Tibial nerve (tissue), 4 donors: ENCODE results near the gene MOCOS. TPM values are rescaled to one million over a fixed set of nuclear protein-coding genes. Genes with fewer than 3 reads are reported as not detected.

ENCODE experiments used
- DNase-seq, 2 donors: peaks; one replicate each; pipeline ENCODE4 v3.0.0-alpha.2; 2019; ENCODE audit warnings: low spot score in 2 of 2
- H3K27ac ChIP-seq, 4 donors: fragments of 200-600 bp; sonication (generic) in 3 of 4; one replicate each; pipeline ENCODE4 v1.5.1; 2017 to 2019; ENCODE audit warnings: mild to moderate bottlenecking in 1 of 4
- H3K27me3 ChIP-seq, 2 donors: fragments of 200-600 bp; sonication (generic) in 1 of 2; one replicate each; pipeline versions ENCODE4 v1.5.1 to v1.6.0; 2017 to 2019
- H3K36me3 ChIP-seq, 3 donors: fragments of 200-600 bp; sonication (generic); one replicate each; pipeline ENCODE4 v1.5.1; 2018 to 2019
- H3K4me1 ChIP-seq, 4 donors: fragments of 200-600 bp; sonication (generic) in 3 of 4; one replicate each; pipeline ENCODE4 v1.5.1; 2017 to 2019
- H3K4me3 ChIP-seq, 4 donors: fragments of 200-600 bp; sonication (generic) in 3 of 4; one replicate each; pipeline ENCODE4 v1.5.1; 2017 to 2019; ENCODE audit warnings: mild to moderate bottlenecking in 1 of 4, moderate library complexity in 1 of 4
- H3K9me3 ChIP-seq, 4 donors: fragments of 200-600 bp; sonication (generic) in 3 of 4; one replicate each; pipeline ENCODE4 v1.5.1; 2017 to 2019
- EP300 ChIP-seq, 2 donors: sonication (generic); formaldehyde crosslinking; IDR thresholded peaks; one replicate each; pipeline ENCODE4 v1.6.1; 2017; ENCODE audit warnings: antibody characterized with exemption in 2 of 2, mild to moderate bottlenecking in 1 of 2
- POLR2A ChIP-seq, 2 donors: fragments of 450-650 bp; IDR thresholded peaks; one replicate each; pipeline ENCODE4 v1.6.1; 2017; ENCODE audit warnings: antibody characterized with exemption in 2 of 2, mild to moderate bottlenecking in 2 of 2, moderate library complexity in 2 of 2
- WGBS, 2 donors: methylation state at CpG; one replicate each; pipeline ENCODE4 v1.1.5; 2018; 5-methylcytosine and 5-hydroxymethylcytosine counted together
- total RNA-seq, 4 donors: library from RNA; depleted of rRNA; stranded (reverse); fragments of >200 nt; gene quantifications; one replicate each; pipeline ENCODE4 v1.1.0, GENCODE V29; 2016
- TF ChIP-seq, protein P1 (sequence below), 5 experiments: fragments of 200-600 bp in 3 of 5; fragments of 450-650 bp in 2 of 5; sonication (generic) in 3 of 5; IDR thresholded peaks; one replicate each; pipeline ENCODE4 v1.5.1; 2016 to 2019; ENCODE audit warnings: antibody characterized with exemption in 5 of 5, mild to moderate bottlenecking in 3 of 5, moderate library complexity in 2 of 5

The MOCOS gene
- total RNA-seq, 4 donors from 2014 or later = 6.9 to 10.2 (median 8.9) TPM

DNA sequence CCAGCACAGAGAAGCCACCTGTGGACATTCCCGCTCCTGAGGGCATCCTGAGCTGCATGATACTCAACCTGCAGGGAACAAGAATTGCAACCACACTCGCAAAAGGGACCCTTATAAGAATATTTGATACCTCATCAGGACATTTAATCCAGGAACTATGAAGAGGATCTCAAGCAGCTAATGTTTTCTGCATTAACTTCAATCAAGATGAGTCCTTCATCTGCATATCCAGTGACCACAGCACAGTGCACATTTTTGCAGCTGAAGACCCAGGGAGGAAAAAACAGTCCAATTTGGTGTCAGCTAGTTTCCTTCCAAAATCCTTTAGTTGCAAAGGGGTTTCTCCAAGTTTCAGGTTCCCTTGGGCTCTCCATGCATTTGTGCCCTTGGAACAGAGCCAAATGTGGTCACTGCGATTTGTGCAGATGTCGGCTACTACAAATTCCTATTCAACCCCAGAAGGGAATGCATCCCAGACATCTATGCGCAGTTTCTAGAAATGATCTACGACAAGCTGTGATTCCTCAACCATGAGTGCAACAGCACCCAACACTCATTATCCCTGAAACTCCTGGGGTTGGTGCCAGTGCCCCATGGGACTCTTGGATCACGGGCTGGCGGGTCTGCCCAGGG, 86.9 kb downstream of the MOCOS start:
- H3K4me1 ChIP-seq = no peaks in the 10 kb centered on the region
- no peaks in the 10 kb centered on the region for H3K9me3 ChIP-seq
- no peaks in the 10 kb centered on the region for H3K36me3 ChIP-seq
- no peak overlapping the region for H3K4me3 ChIP-seq
- no peak for DNase-seq
- TF ChIP-seq EP300 (IDR thresholded peaks at IDR 0.05) (no peak), POLR2A (IDR thresholded peaks at IDR 0.05) (no peak)
- TF ChIP-seq, protein P1, sequence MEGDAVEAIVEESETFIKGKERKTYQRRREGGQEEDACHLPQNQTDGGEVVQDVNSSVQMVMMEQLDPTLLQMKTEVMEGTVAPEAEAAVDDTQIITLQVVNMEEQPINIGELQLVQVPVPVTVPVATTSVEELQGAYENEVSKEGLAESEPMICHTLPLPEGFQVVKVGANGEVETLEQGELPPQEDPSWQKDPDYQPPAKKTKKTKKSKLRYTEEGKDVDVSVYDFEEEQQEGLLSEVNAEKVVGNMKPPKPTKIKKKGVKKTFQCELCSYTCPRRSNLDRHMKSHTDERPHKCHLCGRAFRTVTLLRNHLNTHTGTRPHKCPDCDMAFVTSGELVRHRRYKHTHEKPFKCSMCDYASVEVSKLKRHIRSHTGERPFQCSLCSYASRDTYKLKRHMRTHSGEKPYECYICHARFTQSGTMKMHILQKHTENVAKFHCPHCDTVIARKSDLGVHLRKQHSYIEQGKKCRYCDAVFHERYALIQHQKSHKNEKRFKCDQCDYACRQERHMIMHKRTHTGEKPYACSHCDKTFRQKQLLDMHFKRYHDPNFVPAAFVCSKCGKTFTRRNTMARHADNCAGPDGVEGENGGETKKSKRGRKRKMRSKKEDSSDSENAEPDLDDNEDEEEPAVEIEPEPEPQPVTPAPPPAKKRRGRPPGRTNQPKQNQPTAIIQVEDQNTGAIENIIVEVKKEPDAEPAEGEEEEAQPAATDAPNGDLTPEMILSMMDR (IDR thresholded peaks at IDR 0.05) = no peak
- no peak overlapping the region for H3K27ac ChIP-seq
- peaks cover 0 to 3% of the 10 kb centered on the region in 2 donors for H3K27me3 ChIP-seq
- WGBS, 2 donors = 80 to 87% methylated on average over 8 of the region's 8 CpGs

DNA sequence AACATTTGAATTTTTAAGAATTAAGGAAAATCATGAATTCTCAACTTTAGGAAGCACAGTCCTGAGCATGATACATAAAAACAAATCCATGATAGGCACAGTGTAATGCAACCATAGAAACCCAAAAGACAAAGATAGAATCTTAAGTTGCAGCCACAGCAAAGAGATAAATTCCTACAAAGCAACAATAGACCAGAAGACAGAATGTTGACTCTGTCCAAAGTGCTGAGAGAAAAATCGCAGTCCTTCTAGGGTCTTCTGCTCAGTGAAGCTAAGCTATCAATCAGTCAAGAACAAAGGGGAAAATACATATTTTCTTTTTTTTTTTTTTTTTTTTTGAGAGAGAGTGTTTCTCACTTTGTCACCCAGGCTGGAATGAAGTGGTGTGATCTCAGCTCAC, 88.3 kb downstream of the MOCOS start:
- H3K27ac ChIP-seq = no peak overlapping the region

GRCh38 chr18:36279001-36279400, 91.7 kb downstream of the MOCOS start:
- Histone ChIP-seq H3K9me3 (no peaks in the 10 kb centered on the region), H3K36me3 (no peaks in the 10 kb centered on the region), H3K4me1 (no peaks in the 10 kb centered on the region), H3K4me3 (no peak overlapping the region), H3K27me3 (peaks cover 0 to 3% of the 10 kb centered on the region in 2 donors), H3K27ac (no peak overlapping the region)
- WGBS, 2 donors = 70 to 78% methylated on average over 3 of the region's 3 CpGs
- TF ChIP-seq, protein P1 (IDR thresholded peaks at IDR 0.05) = no peak
- no peak for TF ChIP-seq POLR2A (IDR thresholded peaks at IDR 0.05)
- no peak for TF ChIP-seq EP300 (IDR thresholded peaks at IDR 0.05)
- no peak for DNase-seq

More for the DNA sequence above, 88.3 kb downstream of the MOCOS start:
- no peaks in the 10 kb centered on the region for H3K36me3 ChIP-seq
- peaks cover 0 to 3% of the 10 kb centered on the region in 2 donors for H3K27me3 ChIP-seq
- 89 to 92% methylated on average over 1 of the region's 1 CpG for WGBS, 2 donors
- H3K4me1 ChIP-seq = no peaks in the 10 kb centered on the region
- no peaks in the 10 kb centered on the region for H3K9me3 ChIP-seq
- TF ChIP-seq POLR2A (IDR thresholded peaks at IDR 0.05) (no peak), EP300 (IDR thresholded peaks at IDR 0.05) (no peak)
- TF ChIP-seq, protein P1 (IDR thresholded peaks at IDR 0.05) = no peak
- H3K4me3 ChIP-seq = no peak overlapping the region
- DNase-seq = no peak

GRCh38 chr18:36281936-36282335, 94.6 kb downstream of the MOCOS start:
- no peak overlapping the region for H3K4me3 ChIP-seq
- H3K27ac ChIP-seq = no peak overlapping the region
- no peaks in the 10 kb centered on the region for H3K36me3 ChIP-seq
- H3K9me3 ChIP-seq = no peaks in the 10 kb centered on the region
- H3K27me3 ChIP-seq = peaks cover 0 to 3% of the 10 kb centered on the region in 2 donors
- 48 to 50% methylated on average over 3 of the region's 3 CpGs for WGBS, 2 donors
- TF ChIP-seq EP300 (IDR thresholded peaks at IDR 0.05) (no peak), POLR2A (IDR thresholded peaks at IDR 0.05) (no peak)
- TF ChIP-seq, protein P1 (IDR thresholded peaks at IDR 0.05) = no peak
- no peak for DNase-seq
- no peaks in the 10 kb centered on the region for H3K4me1 ChIP-seq

DNA sequence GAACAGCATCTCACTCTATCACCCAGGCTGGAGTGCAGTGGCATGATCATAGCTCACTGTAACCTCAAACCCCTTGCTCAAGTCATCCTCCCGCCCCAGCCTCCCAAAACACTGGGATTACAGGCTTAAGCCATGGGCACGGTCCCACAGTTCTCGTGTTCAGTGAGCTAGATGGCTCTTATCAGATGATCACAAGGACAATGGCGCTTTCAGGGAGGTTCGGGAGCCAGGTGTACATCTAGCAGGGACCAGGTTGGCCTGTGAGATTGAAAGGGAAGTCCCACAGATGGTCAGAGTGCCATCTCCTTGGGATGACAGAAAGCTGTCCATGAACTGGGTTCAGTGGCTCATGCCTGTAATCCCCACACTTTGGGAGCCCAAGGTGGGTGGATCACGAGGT, 96.2 kb downstream of the MOCOS start:
- H3K4me3 ChIP-seq = no peak overlapping the region
- 86 to 87% methylated on average over 6 of the region's 6 CpGs for WGBS, 2 donors
- no peaks in the 10 kb centered on the region for H3K4me1 ChIP-seq
- TF ChIP-seq EP300 (IDR thresholded peaks at IDR 0.05) (no peak), POLR2A (IDR thresholded peaks at IDR 0.05) (no peak)
- TF ChIP-seq, protein P1 (IDR thresholded peaks at IDR 0.05) = no peak
- no peak for DNase-seq
- H3K27me3 ChIP-seq = peaks cover 0 to 3% of the 10 kb centered on the region in 2 donors
- no peaks in the 10 kb centered on the region for H3K36me3 ChIP-seq
- H3K9me3 ChIP-seq = peaks cover 0 to 2% (median 0%) of the 10 kb centered on the region in 4 donors
- no peak overlapping the region for H3K27ac ChIP-seq
